Peyer's patch (tissue), 4 donors: ENCODE data around the gene DDX3X.

Source experiments
- CTCF ChIP-seq, 6 experiments: fragments of 450-650 bp in 4 of 6; fragments of 200-600 bp in 2 of 6; sonication (generic) in 1 of 6; IDR thresholded peaks; one replicate each; pipeline ENCODE4 v1.5.1; 2017 to 2019; ENCODE audit warnings: antibody characterized with exemption in 6 of 6, mild to moderate bottlenecking in 3 of 6, moderate library complexity in 1 of 6
- POLR2A ChIP-seq, 2 donors: fragments of 450-650 bp; IDR thresholded peaks; one replicate each; pipeline ENCODE4 v1.5.1; 2017; ENCODE audit warnings: antibody characterized with exemption in 2 of 2, mild to moderate bottlenecking in 2 of 2, moderate library complexity in 2 of 2

DNA sequence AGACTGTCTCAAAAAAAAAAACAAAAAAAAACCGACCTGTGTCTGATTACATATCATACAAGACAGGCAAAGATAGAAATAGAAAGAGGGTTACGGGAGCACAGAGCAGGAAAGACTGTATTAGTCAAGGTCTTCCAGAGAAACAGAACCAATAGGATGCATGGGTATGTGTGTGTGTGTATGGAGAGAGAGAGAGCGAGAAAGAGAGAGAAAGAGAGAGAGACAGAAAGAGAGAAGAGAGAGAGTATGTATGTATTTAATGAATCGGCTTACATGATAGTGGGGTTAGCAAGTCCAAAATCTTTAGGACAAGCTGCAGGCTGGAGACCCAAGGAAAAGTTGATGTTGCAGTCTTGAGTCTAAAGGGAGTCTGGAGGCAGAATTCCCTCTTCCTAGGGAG, 7.5 kb upstream of the DDX3X start:
- no peak for TF ChIP-seq CTCF (IDR thresholded peaks at IDR 0.05)
- TF ChIP-seq POLR2A (IDR thresholded peaks at IDR 0.05): no peak
